K562 (cell line): ENCODE data around the gene PEPD. TPM values are rescaled to one million over a fixed set of nuclear protein-coding genes. Genes with fewer than 3 reads are reported as not detected.

Experiments
- ATAC-seq: fragments of 200-7000 bp; cut with Tn5 transposase; 3 replicates; pipeline ENCODE4 v1.9.1; 2020; ENCODE audit warnings: moderate library complexity
- BruUV-seq: library from RNA; stranded (reverse); fragments of 400-500 nt; replicated peaks from 2 replicates; lab custom pipeline; 2021; lab: Mats Ljungman, UMichigan
- CTCF ChIA-PET: fragments of 300-600 bp; formaldehyde crosslinking; extraction: SDS; loops from one replicate; lab custom pipeline; 2021; ENCODE audit warnings: low intra/inter-chr PET ratio; lab: Yijun Ruan, JAX
- POLR2A ChIA-PET: fragments of 300-600, 350-650 bp; sonication (Branson Sonifier 250); formaldehyde crosslinking; extraction: SDS; loops from one replicate; lab custom pipeline; 2021; ENCODE audit warnings: antibody characterized with exemption, inconsistent platforms; lab: Yijun Ruan, JAX
- DNase-seq, 4 experiments: peaks; one replicate each; pipeline versions ENCODE4 v3.0.0 to v3.0.0-alpha.2; 2011 to 2018; ENCODE audit warnings: low spot score in 3 of 4, mixed read lengths in 3 of 4; ENCODE audit errors: extremely low read depth in 1 of 4
- FAIRE-seq: peaks from 2 replicates; lab custom pipeline; 2011; peaks lifted over from hg19 to GRCh38; lab: Jason Lieb, UNC
- H2AFZ ChIP-seq: 2 replicates; pipeline ENCODE4 v1.6.0; 2011; ENCODE audit warnings: low read depth, low read length, control low read depth, inconsistent platforms
- H3K27ac ChIP-seq: fragments of 200-600 bp; 3 replicates; pipeline ENCODE4 v1.8.0; 2011; ENCODE audit warnings: low read depth, mild to moderate bottlenecking, control low read depth, inconsistent platforms, low read length, moderate library complexity, mixed read lengths; ENCODE audit errors: extremely low read depth
- H3K27me3 ChIP-seq, 2 experiments: fragments of 300-600 bp in 1 of 2; 2 replicates in 1 of 2; 3 replicates in 1 of 2; pipeline versions ENCODE4 v1.6.0 to v1.8.0; 2011; ENCODE audit warnings: inconsistent platforms in 2 of 2, low read length in 2 of 2, mild to moderate bottlenecking in 1 of 2, mixed read lengths in 1 of 2, moderate library complexity in 1 of 2; ENCODE audit not compliant: control insufficient read depth in 2 of 2, insufficient read depth in 2 of 2
- H3K36me3 ChIP-seq: fragments of 300-600 bp; 3 replicates; pipeline ENCODE4 v1.8.0; 2011; ENCODE audit warnings: mild to moderate bottlenecking, low read length, inconsistent platforms; ENCODE audit not compliant: control insufficient read depth, insufficient read depth
- H3K4me1 ChIP-seq, 2 experiments: fragments of 200-600 bp in 1 of 2; replicated peaks in 1 of 2; 2 replicates in 1 of 2; 3 replicates in 1 of 2; pipeline versions ENCODE4 v1.5.1 to v1.8.0; 2011; ENCODE audit warnings: inconsistent platforms in 2 of 2, low read length in 2 of 2, mild to moderate bottlenecking in 1 of 2, mixed read lengths in 1 of 2, moderate library complexity in 1 of 2; ENCODE audit not compliant: control insufficient read depth in 2 of 2, insufficient read depth in 2 of 2
- H3K4me2 ChIP-seq: 2 replicates; pipeline ENCODE4 v1.6.1; 2011; ENCODE audit warnings: low read length, control low read depth, inconsistent platforms, mixed read lengths; ENCODE audit not compliant: insufficient read depth
- H3K4me3 ChIP-seq: fragments of 200-600 bp; sonication (generic), shearing (Covaris generic); 2 replicates; pipeline ENCODE4 v1.5.1; 2016; ENCODE audit warnings: control low read depth, inconsistent platforms
- H3K79me2 ChIP-seq: fragments of 200-600 bp; 3 replicates; pipeline ENCODE4 v1.8.0; 2011; ENCODE audit warnings: low read length, inconsistent platforms; ENCODE audit not compliant: control insufficient read depth, insufficient read depth
- H3K9ac ChIP-seq, 2 experiments: 2 replicates each; pipeline versions ENCODE4 v1.6.0 to v1.6.1; 2011; ENCODE audit warnings: low read depth in 2 of 2, low read length in 2 of 2, control low read depth in 1 of 2, inconsistent platforms in 1 of 2, mild to moderate bottlenecking in 1 of 2, mixed read lengths in 1 of 2; ENCODE audit not compliant: insufficient read depth in 1 of 2
- H3K9me1 ChIP-seq: one replicate; pipeline ENCODE4 v1.6.0; 2011; ENCODE audit warnings: inconsistent platforms, mild to moderate bottlenecking, low read length, moderate library complexity; ENCODE audit not compliant: control insufficient read depth, insufficient read depth
- H3K9me3 ChIP-seq: replicated peaks from 2 replicates; pipeline ENCODE4 v1.5.1; 2011; ENCODE audit warnings: low read depth, low read length, inconsistent platforms; ENCODE audit not compliant: control insufficient read depth, insufficient read depth
- H4K20me1 ChIP-seq: replicated peaks from 2 replicates; pipeline ENCODE4 v1.6.1; 2011; ENCODE audit warnings: low read length, inconsistent platforms, mixed read lengths; ENCODE audit not compliant: control insufficient read depth, insufficient read depth
- ATF4 ChIP-seq: fragments of 450-650 bp; formaldehyde crosslinking; IDR thresholded peaks from 2 replicates; pipeline ENCODE4 v1.4.0; 2022; ENCODE audit warnings: mild to moderate bottlenecking, moderate library complexity
- CAMTA2 ChIP-seq: fragments of 250-450 bp; sonication (Bioruptor Pico); conservative IDR thresholded peaks from 2 replicates; pipeline ENCODE4 v1.5.1; 2022
- DPF2 ChIP-seq: fragments of 450-650 bp; IDR thresholded peaks from 2 replicates; pipeline ENCODE4 v1.6.1; 2016
- ETS2 ChIP-seq: IDR thresholded peaks from 2 replicates; pipeline ENCODE4 v1.6.1; 2016; ENCODE audit warnings: borderline replicate concordance, missing genetic modification characterization, mild to moderate bottlenecking, moderate library complexity, missing compliant biosample characterization; ENCODE audit not compliant: poor library complexity, severe bottlenecking
- FOSL1 ChIP-seq: fragments of 200-800 bp; sonication (Bioruptor generic); conservative IDR thresholded peaks from 2 replicates; pipeline ENCODE4 v1.6.1; 2016; ENCODE audit warnings: missing genetic modification characterization, missing compliant biosample characterization
- FOXA1 ChIP-seq: fragments of 450-650 bp; IDR thresholded peaks from 2 replicates; pipeline ENCODE4 v1.6.1; 2016; ENCODE audit warnings: mild to moderate bottlenecking, borderline replicate concordance
- GABPB2 ChIP-seq: fragments of 250-450 bp; sonication (Bioruptor Pico); conservative IDR thresholded peaks from 2 replicates; pipeline ENCODE4 v1.5.1; 2021; ENCODE audit warnings: mild to moderate bottlenecking
- ILF3 ChIP-seq: fragments of 450-650 bp; IDR thresholded peaks from 2 replicates; pipeline ENCODE4 v1.6.1; 2018; ENCODE audit warnings: antibody characterized with exemption, mild to moderate bottlenecking, moderate library complexity, borderline replicate concordance
- MTA1 ChIP-seq: fragments of 450-650 bp; IDR thresholded peaks from 2 replicates; pipeline ENCODE4 v1.6.1; 2017; ENCODE audit warnings: borderline replicate concordance
- NFYB ChIP-seq: IDR thresholded peaks from 2 replicates; pipeline ENCODE4 v1.6.1; 2011; ENCODE audit warnings: mild to moderate bottlenecking, moderate library complexity; ENCODE audit not compliant: insufficient read length; ENCODE audit errors: extremely low read depth
- PCBP1 ChIP-seq: fragments of 200-400 bp; formaldehyde crosslinking; IDR thresholded peaks from 2 replicates; pipeline ENCODE4 v1.6.1; 2018; ENCODE audit warnings: mild to moderate bottlenecking, low read depth, low read length; ENCODE audit not compliant: poor library complexity, severe bottlenecking
- RAD21 ChIP-seq, 2 experiments: fragments of 250-450 bp in 1 of 2; fragments of 450-650 bp in 1 of 2; sonication (Bioruptor Pico) in 1 of 2; formaldehyde crosslinking in 1 of 2; IDR thresholded peaks in 1 of 2; conservative IDR thresholded peaks in 1 of 2; 2 replicates each; pipeline versions ENCODE4 v1.4.0 to v1.8.0; 2020 to 2022; ENCODE audit warnings: mild to moderate bottlenecking in 2 of 2, moderate library complexity in 1 of 2
- SLC30A9 ChIP-seq: fragments of 250-450 bp; sonication (Bioruptor Pico); IDR thresholded peaks from 2 replicates; pipeline ENCODE4 v1.8.0; 2022; ENCODE audit warnings: mild to moderate bottlenecking, moderate library complexity
- SMARCA5 ChIP-seq: fragments of 450-650 bp; IDR thresholded peaks from 2 replicates; pipeline ENCODE4 v1.6.1; 2016
- SRSF3 ChIP-seq: fragments of 200-400 bp; formaldehyde crosslinking; IDR thresholded peaks from 2 replicates; pipeline ENCODE4 v1.6.1; 2016; ENCODE audit warnings: mild to moderate bottlenecking, low read length, moderate library complexity; ENCODE audit not compliant: insufficient read depth
- ZBTB5 ChIP-seq: fragments of 450-650 bp; IDR thresholded peaks from 2 replicates; pipeline ENCODE4 v1.6.1; 2017; ENCODE audit warnings: antibody characterized with exemption
- ZNF311 ChIP-seq: fragments of 250-450 bp; sonication (Bioruptor Pico); IDR thresholded peaks from 2 replicates; pipeline ENCODE4 v1.4.0; 2020; ENCODE audit warnings: mild to moderate bottlenecking, moderate library complexity
- ZNF780A ChIP-seq: fragments of 250-450 bp; sonication (Bioruptor Pico); IDR thresholded peaks from 2 replicates; pipeline ENCODE4 v1.5.0; 2021; ENCODE audit warnings: mild to moderate bottlenecking
- WGBS: fragments of 100-300 bp; shearing (Covaris generic); methylation state at CpG from one replicate; pipeline ENCODE4 v1.1.6; 2016; ENCODE audit warnings: low coverage, mixed read lengths; ENCODE audit not compliant: insufficient coverage; ENCODE audit errors: missing lambda C conversion rate; 5-methylcytosine and 5-hydroxymethylcytosine counted together
- in situ Hi-C: fragments of 300-500 bp; cut with MboI; formaldehyde crosslinking; loops from 4 replicates; pipeline ENCODE4 v1.15.0; 2018; ENCODE audit warnings: inconsistent platforms, mixed read lengths
- intact Hi-C: fragments of 100-400 bp; cut with micrococcal nuclease; formaldehyde crosslinking; loops from 2 replicates; pipeline ENCODE4 v1.14.2; 2022
- polyA plus RNA-seq, 8 experiments: library from polyadenylated mRNA; depleted of rRNA in 4 of 8; stranded (reverse) in 5 of 8; unstranded in 3 of 8; fragments of >200 nt; fragmentation: Nextera tagmentation in 2 of 8; fragmentation: Illumina TruSeq in 1 of 8; extraction: Ambion mirVana in 2 of 8; extraction: Trizol in 1 of 8; gene quantifications; 2 replicates each; pipeline versions ENCODE4 v1.2.1 to v1.2.3, GENCODE V29; 2011 to 2014; ENCODE audit warnings: inconsistent platforms in 1 of 8, missing spikeins in 1 of 8
- total RNA-seq, 7 experiments: library from RNA; depleted of rRNA in 6 of 7; stranded (reverse); fragments of >200 nt in 6 of 7; fragmentation: Illumina TruSeq in 2 of 7; extraction: Trizol in 2 of 7; gene quantifications; 2 replicates each; pipeline versions ENCODE4 v1.2.1 to v1.2.3, GENCODE V29; 2011 to 2021; ENCODE audit warnings: low replicate concordance in 1 of 7

Gene PEPD
- total and polyA plus RNA-seq, 9 of the 15 experiments (the other 6 are each of a cell fraction or from before 2014, with no cell fraction given), result 1.3 to 19.2 (median 16.0) TPM

GRCh38 chr19:33397536-33398360 is 123.8 kb downstream of the PEPD start:
- peaks cover 0 to 21% of the 10 kb centered on the region in 2 experiments; a peak in 2 of 5 replicates for H3K27me3 ChIP-seq
- no peaks in the 10 kb centered on the region for H3K9me1 ChIP-seq
- in situ Hi-C loops, result no loop called here
- no peaks in the 10 kb centered on the region for H3K79me2 ChIP-seq
- CTCF ChIA-PET, result no interaction called here
- H3K9me3 ChIP-seq, result no peaks in the 10 kb centered on the region
- no peaks in the 10 kb centered on the region for H3K36me3 ChIP-seq
- H3K27ac ChIP-seq, result no peak overlapping the region
- H4K20me1 ChIP-seq, result peaks cover 27% of the 10 kb centered on the region
- FAIRE-seq (peak; percentile 83), DNase-seq (peak; percentile 44 to 70 (median 64)), ATAC-seq (peak; percentile 87)
- no peak overlapping the region for H3K4me3 ChIP-seq
- peaks cover 0 to 52% of the 10 kb centered on the region in 2 experiments; a peak in 2 of 5 replicates for H3K4me1 ChIP-seq
- intact Hi-C loops, result no loop called here
- WGBS, result 20% methylated on average over 13 of the region's 15 CpGs
- no peak overlapping the region for H3K4me2 ChIP-seq
- no TSS peak for BruUV-seq
- POLR2A ChIA-PET, result interaction anchor here (0.6 to 3.7 kb wide), 7 partner anchors 9 to 37 kb away, joined by 3 to 16 read pairs (median 4); no protein-coding TSS in a partner anchor
- no peak overlapping the region; a peak in 1 of 4 replicates for H3K9ac ChIP-seq
- no peak overlapping the region for H2AFZ ChIP-seq
- no peak for TF ChIP-seq ILF3
- no peak for TF ChIP-seq ZNF311 (CRISPR knock-in tag)
- TF ChIP-seq GABPB2 (CRISPR knock-in tag), result no peak
- TF ChIP-seq ZNF780A (CRISPR knock-in tag), result no peak
- no peak for TF ChIP-seq SRSF3
- TF ChIP-seq NFYB, result no peak
- TF ChIP-seq SMARCA5, result no peak
- no peak for TF ChIP-seq FOXA1
- no peak for TF ChIP-seq ZBTB5
- TF ChIP-seq CAMTA2 (CRISPR knock-in tag), result no peak
- no peak for TF ChIP-seq FOSL1
- TF ChIP-seq ATF4 (CRISPR knock-in tag), result no peak
- no peak for TF ChIP-seq ETS2 (tag)
- peak in 1 of 2 experiments; percentile 35; a peak in 2 of 4 replicates for TF ChIP-seq RAD21 (CRISPR knock-in tag; conservative IDR thresholded peaks at IDR 0.05 in 1 of 2, IDR thresholded peaks at IDR 0.05 in 1 of 2)
- peak; percentile 26 for TF ChIP-seq PCBP1
- TF ChIP-seq DPF2, result no peak
- TF ChIP-seq MTA1, result no peak
- no peak for TF ChIP-seq SLC30A9 (CRISPR knock-in tag)
